Stimulated activated naive B cell treated with anti-CD40 and anti-IgM and Interleukin-4, amounts not matched to agents 10 μg/mL and 1 μg/mL and 100 μg/mL, for 72 hours (primary cell): Measurements from ENCODE around the gene LAMB4.

ENCODE experiments used
- ATAC-seq, 2 donors: fragments of 150-1000 bp; cut with Tn5 transposase; replicated peaks; 2 replicates each; pipeline ENCODE4 v1.10.0; 2021; ENCODE audit warnings: moderate library complexity in 1 of 2
- DNase-seq: peaks from one replicate; pipeline ENCODE4 v3.0.0; 2021
- H3K27ac Mint-ChIP-seq: one replicate; pipeline ENCODE4 v1.8.0; 2022; ENCODE audit warnings: mild to moderate bottlenecking, mixed read lengths
- H3K27me3 Mint-ChIP-seq, 2 donors: one replicate each; pipeline ENCODE4 v1.8.0; 2022; ENCODE audit warnings: mixed read lengths in 2 of 2
- H3K36me3 Mint-ChIP-seq, 2 donors: one replicate each; pipeline ENCODE4 v1.8.0; 2022; ENCODE audit warnings: mixed read lengths in 2 of 2, mild to moderate bottlenecking in 1 of 2
- H3K4me1 Mint-ChIP-seq, 2 donors: one replicate each; pipeline ENCODE4 v1.8.0; 2022; ENCODE audit warnings: mixed read lengths in 2 of 2, mild to moderate bottlenecking in 1 of 2
- H3K4me3 Mint-ChIP-seq, 2 donors: one replicate each; pipeline ENCODE4 v1.8.0; 2022; ENCODE audit warnings: mild to moderate bottlenecking in 2 of 2, mixed read lengths in 2 of 2, moderate library complexity in 1 of 2
- H3K9me3 Mint-ChIP-seq, 2 donors: one replicate each; pipeline ENCODE4 v1.8.0; 2022; ENCODE audit warnings: mixed read lengths in 2 of 2, mild to moderate bottlenecking in 1 of 2

The LAMB4 gene

GRCh38 chr7:108130261-108130660 lies at the start of gene LAMB4:
Gene LAMB4 (minus strand): TSS chr7:108130361. CDS start chr7:108123164, 7,197 bp downstream.
- no peaks in the 10 kb centered on the region for H3K36me3 Mint-ChIP-seq
- peaks cover 11 to 26% of the 10 kb centered on the region in 2 donors for H3K4me1 Mint-ChIP-seq
- ATAC-seq (no peak), DNase-seq (no peak)
- H3K27ac Mint-ChIP-seq = no peak within 1 kb of the TSS
- no peak within 1 kb of the TSS for H3K4me3 Mint-ChIP-seq
- H3K27me3 Mint-ChIP-seq = no peaks in the 10 kb centered on the region
- H3K9me3 Mint-ChIP-seq = no peaks in the 10 kb centered on the region

- Mint-ChIP-seq H3K36me3 (no peaks in the 10 kb centered on the region), H3K27ac (no peak overlapping the region), H3K27me3 (peaks cover 10 to 11% of the 10 kb centered on the region in 2 donors), H3K4me1 (peaks cover 0 to 5% of the 10 kb centered on the region in 2 donors), H3K4me3 (no peak overlapping the region), H3K9me3 (no peaks in the 10 kb centered on the region)
- ATAC-seq (no peak), DNase-seq (no peak)
These were observed 48.2 kb upstream of the LAMB4 start for GRCh38 chr7:108178398-108178797.

GRCh38 chr7:108171164-108171563 lies 41.0 kb upstream of the LAMB4 start:
- Mint-ChIP-seq H3K36me3 (no peaks in the 10 kb centered on the region), H3K27me3 (peaks cover 11 to 15% of the 10 kb centered on the region in 2 donors), H3K4me1 (no peaks in the 10 kb centered on the region), H3K4me3 (no peak overlapping the region), H3K9me3 (no peaks in the 10 kb centered on the region), H3K27ac (no peak overlapping the region)
- ATAC-seq = no peak
- DNase-seq = no peak

- ATAC-seq = no peak
- Mint-ChIP-seq H3K27me3 (peaks cover 11 to 15% of the 10 kb centered on the region in 2 donors), H3K36me3 (no peaks in the 10 kb centered on the region)
These were observed 40.1 kb upstream of the LAMB4 start for GRCh38 chr7:108170251-108170650.

GRCh38 chr7:108167460-108167859 lies 37.3 kb upstream of the LAMB4 start:
- no peaks in the 10 kb centered on the region for H3K36me3 Mint-ChIP-seq
- no peaks in the 10 kb centered on the region for H3K4me1 Mint-ChIP-seq
- no peak overlapping the region for H3K27ac Mint-ChIP-seq
- H3K4me3 Mint-ChIP-seq = no peak overlapping the region
- H3K9me3 Mint-ChIP-seq = peaks cover 3 to 5% of the 10 kb centered on the region in 2 donors
- ATAC-seq (no peak), DNase-seq (no peak)
- H3K27me3 Mint-ChIP-seq = peaks cover 9 to 16% of the 10 kb centered on the region in 2 donors

More at GRCh38 chr7:108170251-108170650, 40.1 kb upstream of the LAMB4 start:
- Mint-ChIP-seq H3K27ac (no peak overlapping the region), H3K4me3 (no peak overlapping the region), H3K9me3 (no peaks in the 10 kb centered on the region), H3K4me1 (no peaks in the 10 kb centered on the region)
- DNase-seq = no peak

GRCh38 chr7:108166687-108167086 lies 36.5 kb upstream of the LAMB4 start:
- ATAC-seq (no peak), DNase-seq (no peak)
- no peak overlapping the region for H3K27ac Mint-ChIP-seq
- H3K4me1 Mint-ChIP-seq = no peaks in the 10 kb centered on the region
- H3K27me3 Mint-ChIP-seq = peaks cover 9 to 16% of the 10 kb centered on the region in 2 donors
- H3K36me3 Mint-ChIP-seq = no peaks in the 10 kb centered on the region
- H3K4me3 Mint-ChIP-seq = no peak overlapping the region
- peaks cover 3 to 5% of the 10 kb centered on the region in 2 donors for H3K9me3 Mint-ChIP-seq

- ATAC-seq (no peak), DNase-seq (no peak)
- Mint-ChIP-seq H3K9me3 (peaks cover 3 to 5% of the 10 kb centered on the region in 2 donors), H3K4me3 (no peak overlapping the region), H3K27ac (no peak overlapping the region), H3K4me1 (no peaks in the 10 kb centered on the region), H3K27me3 (peaks cover 8 to 16% of the 10 kb centered on the region in 2 donors), H3K36me3 (no peaks in the 10 kb centered on the region)
These were observed 35.6 kb upstream of the LAMB4 start for GRCh38 chr7:108165723-108166122.

GRCh38 chr7:108164946-108165345 lies 34.8 kb upstream of the LAMB4 start:
- H3K36me3 Mint-ChIP-seq = no peaks in the 10 kb centered on the region
- no peak overlapping the region for H3K4me3 Mint-ChIP-seq
- peaks cover 8 to 12% of the 10 kb centered on the region in 2 donors for H3K27me3 Mint-ChIP-seq
- DNase-seq (no peak), ATAC-seq (no peak)
- H3K27ac Mint-ChIP-seq = no peak overlapping the region
- H3K4me1 Mint-ChIP-seq = no peaks in the 10 kb centered on the region
- H3K9me3 Mint-ChIP-seq = peaks cover 3 to 5% of the 10 kb centered on the region in 2 donors

- H3K4me3 Mint-ChIP-seq = no peak overlapping the region
- peaks cover 8 to 12% of the 10 kb centered on the region in 2 donors for H3K27me3 Mint-ChIP-seq
- H3K9me3 Mint-ChIP-seq = peaks cover 3 to 5% of the 10 kb centered on the region in 2 donors
- no peaks in the 10 kb centered on the region for H3K36me3 Mint-ChIP-seq
- no peak overlapping the region for H3K27ac Mint-ChIP-seq
- H3K4me1 Mint-ChIP-seq = no peaks in the 10 kb centered on the region
- no peak for ATAC-seq
- DNase-seq = no peak
These were observed 34.2 kb upstream of the LAMB4 start for GRCh38 chr7:108164342-108164741.

- peaks cover 12 to 23% of the 10 kb centered on the region in 2 donors for H3K27me3 Mint-ChIP-seq
- H3K4me3 Mint-ChIP-seq = no peak overlapping the region
- H3K4me1 Mint-ChIP-seq = no peaks in the 10 kb centered on the region
- H3K27ac Mint-ChIP-seq = no peak overlapping the region
- DNase-seq = no peak
- H3K36me3 Mint-ChIP-seq = no peaks in the 10 kb centered on the region
- peaks cover 3 to 5% of the 10 kb centered on the region in 2 donors for H3K9me3 Mint-ChIP-seq
- ATAC-seq = no peak
These were observed 28.6 kb upstream of the LAMB4 start for GRCh38 chr7:108158776-108159175.

- no peak for ATAC-seq
- Mint-ChIP-seq H3K27me3 (peaks cover 5 to 19% of the 10 kb centered on the region in 2 donors), H3K9me3 (no peaks in the 10 kb centered on the region), H3K4me1 (no peaks in the 10 kb centered on the region), H3K27ac (no peak overlapping the region), H3K4me3 (no peak overlapping the region), H3K36me3 (no peaks in the 10 kb centered on the region)
- no peak for DNase-seq
These were observed 27.6 kb upstream of the LAMB4 start for GRCh38 chr7:108157606-108158335.

GRCh38 chr7:108156897-108157605 lies 26.9 kb upstream of the LAMB4 start:
- Mint-ChIP-seq H3K27me3 (peaks cover 10 to 27% of the 10 kb centered on the region in 2 donors), H3K4me3 (no peak overlapping the region), H3K36me3 (no peaks in the 10 kb centered on the region), H3K27ac (no peak overlapping the region), H3K9me3 (no peaks in the 10 kb centered on the region), H3K4me1 (no peaks in the 10 kb centered on the region)
- DNase-seq (no peak), ATAC-seq (no peak)

- ATAC-seq = no peak
- DNase-seq = no peak
- Mint-ChIP-seq H3K9me3 (no peaks in the 10 kb centered on the region), H3K4me1 (no peaks in the 10 kb centered on the region), H3K27me3 (peaks cover 22 to 23% of the 10 kb centered on the region in 2 donors), H3K36me3 (no peaks in the 10 kb centered on the region), H3K4me3 (no peak overlapping the region), H3K27ac (no peak overlapping the region)
These were observed 22.0 kb upstream of the LAMB4 start for GRCh38 chr7:108152198-108152597.

GRCh38 chr7:108149908-108150307 lies 19.7 kb upstream of the LAMB4 start:
- H3K27ac Mint-ChIP-seq = no peak overlapping the region
- no peak overlapping the region for H3K4me3 Mint-ChIP-seq
- H3K36me3 Mint-ChIP-seq = no peaks in the 10 kb centered on the region
- DNase-seq = no peak
- peaks cover 18 to 23% of the 10 kb centered on the region in 2 donors for H3K27me3 Mint-ChIP-seq
- no peaks in the 10 kb centered on the region for H3K4me1 Mint-ChIP-seq
- ATAC-seq = no peak
- no peaks in the 10 kb centered on the region for H3K9me3 Mint-ChIP-seq

- Mint-ChIP-seq H3K36me3 (no peaks in the 10 kb centered on the region), H3K4me1 (no peaks in the 10 kb centered on the region), H3K27ac (no peak overlapping the region), H3K9me3 (no peaks in the 10 kb centered on the region), H3K4me3 (no peak overlapping the region), H3K27me3 (peaks cover 15 to 23% of the 10 kb centered on the region in 2 donors)
- ATAC-seq (no peak), DNase-seq (no peak)
These were observed 19.0 kb upstream of the LAMB4 start for GRCh38 chr7:108149119-108149518.
